ENCODE data around the gene SETD4.
A peak's percentile ranks its signal among the peaks of the same experiment; 100 is the strongest.

The SETD4 gene

DNA sequence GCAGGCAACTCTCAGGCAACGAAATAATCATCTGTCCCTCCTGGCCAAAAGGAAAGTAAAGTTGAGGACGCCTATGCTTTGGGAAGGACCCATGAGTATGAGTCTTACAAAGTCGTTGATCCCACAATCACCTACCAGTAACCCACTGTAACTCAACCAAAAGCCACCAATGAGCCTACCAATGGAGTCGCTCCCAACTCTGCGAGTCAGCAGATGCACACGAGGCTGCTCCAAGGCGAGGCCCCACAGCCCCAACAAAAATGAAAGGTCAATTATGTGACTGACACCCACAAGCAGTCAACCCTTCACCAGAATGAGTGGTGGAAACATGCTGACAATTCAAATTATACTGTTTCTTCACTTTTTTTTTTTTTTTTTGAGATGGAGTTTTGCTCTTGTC lies 12.0 kb downstream of the SETD4 start:
- DNase-seq (ENCODE audit: low read depth, low spot score) = no peak

DNA sequence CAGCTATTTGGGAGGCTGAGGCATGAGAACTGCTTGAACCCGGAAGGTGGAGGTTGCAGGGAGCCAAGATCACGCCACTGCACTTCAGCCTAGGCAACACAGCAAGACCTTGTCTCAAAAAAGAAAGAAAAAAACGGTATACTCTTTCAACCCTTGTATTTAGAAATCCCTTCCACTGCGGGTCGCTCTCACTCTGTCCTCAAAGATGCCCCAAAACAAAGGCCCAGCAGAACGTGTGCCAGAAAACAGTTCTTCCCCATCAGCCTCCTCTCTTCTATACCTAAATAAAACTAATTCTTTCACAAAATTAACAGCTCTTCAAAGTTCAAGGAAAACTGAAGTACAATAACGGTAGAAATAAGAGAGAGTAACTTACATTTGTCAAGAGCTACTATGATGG lies 13.2 kb downstream of the SETD4 start:
- DNase-seq (ENCODE audit: low read depth, low spot score) = no peak

DNA sequence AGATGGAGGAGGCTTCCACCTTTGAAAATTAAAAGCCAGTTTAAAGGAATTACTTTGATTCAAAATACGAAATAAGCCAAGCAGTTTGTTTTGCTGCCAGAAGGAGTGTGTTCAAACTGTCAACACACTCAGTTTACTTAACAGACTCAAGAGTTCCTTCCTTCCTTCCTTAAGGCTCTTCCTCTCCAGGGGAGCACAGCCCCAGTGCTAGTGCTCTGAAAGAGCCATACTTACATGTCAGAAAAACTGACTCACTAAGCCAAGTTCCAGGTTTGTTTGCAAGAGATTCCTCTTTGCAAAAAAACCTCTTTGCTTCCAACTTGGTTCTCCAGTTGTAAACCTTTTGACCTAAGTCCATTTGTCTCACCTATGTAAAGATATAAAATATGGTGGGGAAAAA lies 14.3 kb downstream of the SETD4 start:
- no peak for DNase-seq (ENCODE audit: low read depth, low spot score)

DNA sequence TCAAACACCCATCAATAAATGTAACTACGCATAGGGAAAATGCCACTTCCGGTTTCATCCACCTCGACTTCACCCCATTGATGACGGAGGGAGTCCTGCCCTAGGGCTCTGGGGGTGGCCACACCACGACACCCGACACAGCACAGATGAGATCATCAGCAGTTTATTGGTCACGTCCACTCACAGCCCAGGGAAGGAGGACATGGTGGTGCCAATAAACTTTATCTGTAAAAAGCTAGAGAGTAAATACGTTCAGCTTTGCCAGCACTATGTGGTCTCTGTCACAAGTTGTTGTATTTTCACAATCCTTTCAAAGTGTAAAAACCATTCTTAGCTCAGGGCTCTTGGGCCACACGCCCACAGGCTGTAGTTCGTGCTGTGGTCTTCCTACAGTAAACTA lies 16.3 kb downstream of the SETD4 start:
- no peak for DNase-seq (ENCODE audit: low read depth, low spot score)

DNA sequence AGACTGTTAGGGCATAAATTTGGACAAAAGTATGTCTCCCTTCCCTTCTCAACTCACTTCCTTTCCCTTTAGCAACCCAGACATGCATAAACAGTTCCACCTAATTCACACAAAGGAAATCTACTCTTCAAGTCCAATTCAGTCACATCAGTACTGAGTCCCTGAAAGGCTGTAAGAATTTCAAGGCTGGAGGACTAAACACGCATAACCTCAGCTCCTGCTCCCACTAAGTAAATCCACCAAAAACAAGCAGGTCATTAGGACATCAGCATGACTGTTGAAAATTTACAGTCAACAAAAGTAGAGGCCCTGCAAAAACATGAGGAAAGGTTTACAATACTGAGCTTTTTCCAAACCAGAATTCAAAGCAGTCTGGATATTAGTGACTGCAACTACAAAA lies 18.4 kb downstream of the SETD4 start:
- no peak for DNase-seq (ENCODE audit: low read depth, low spot score)

DNA sequence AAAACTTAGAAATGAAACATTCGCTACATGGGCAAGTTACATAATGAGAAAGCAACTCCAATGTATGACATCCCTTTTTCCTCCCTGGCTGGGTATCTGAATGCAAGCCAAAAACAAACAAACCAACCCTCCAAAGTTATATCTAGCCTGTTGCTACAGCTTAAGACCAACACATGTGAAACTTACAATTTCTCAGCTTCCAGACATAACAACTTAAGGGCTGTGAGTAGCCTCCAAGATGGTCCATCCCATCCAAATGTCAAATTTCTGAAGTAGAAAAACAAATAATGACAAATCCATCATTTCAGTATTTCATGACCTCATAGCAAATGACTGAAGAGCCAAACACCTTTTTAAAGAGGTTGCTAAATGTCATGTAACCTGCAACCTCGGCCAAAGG lies 19.9 kb downstream of the SETD4 start:
- no peak for DNase-seq (ENCODE audit: low read depth, low spot score)

DNA sequence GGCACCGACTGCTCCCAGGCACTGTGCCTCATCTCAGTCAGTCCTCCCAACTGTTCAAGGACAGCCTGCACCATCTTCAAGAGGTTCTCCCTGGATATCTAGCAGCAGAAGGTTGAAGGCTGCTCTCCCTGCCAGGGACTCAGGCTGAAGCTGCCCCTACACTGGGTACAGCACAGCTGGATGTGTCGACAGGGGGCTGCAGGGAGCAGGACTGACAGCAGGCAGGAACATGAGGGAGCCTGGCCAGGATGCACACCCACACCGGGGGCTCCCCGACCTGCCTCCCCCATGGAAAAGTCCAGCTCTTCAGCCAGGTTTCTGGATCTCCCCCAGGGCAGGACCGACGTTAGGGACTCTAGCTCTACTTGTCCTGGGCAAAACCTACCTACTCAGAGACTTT lies 20.5 kb downstream of the SETD4 start:
- DNase-seq (ENCODE audit: low read depth, low spot score) = no peak

DNA sequence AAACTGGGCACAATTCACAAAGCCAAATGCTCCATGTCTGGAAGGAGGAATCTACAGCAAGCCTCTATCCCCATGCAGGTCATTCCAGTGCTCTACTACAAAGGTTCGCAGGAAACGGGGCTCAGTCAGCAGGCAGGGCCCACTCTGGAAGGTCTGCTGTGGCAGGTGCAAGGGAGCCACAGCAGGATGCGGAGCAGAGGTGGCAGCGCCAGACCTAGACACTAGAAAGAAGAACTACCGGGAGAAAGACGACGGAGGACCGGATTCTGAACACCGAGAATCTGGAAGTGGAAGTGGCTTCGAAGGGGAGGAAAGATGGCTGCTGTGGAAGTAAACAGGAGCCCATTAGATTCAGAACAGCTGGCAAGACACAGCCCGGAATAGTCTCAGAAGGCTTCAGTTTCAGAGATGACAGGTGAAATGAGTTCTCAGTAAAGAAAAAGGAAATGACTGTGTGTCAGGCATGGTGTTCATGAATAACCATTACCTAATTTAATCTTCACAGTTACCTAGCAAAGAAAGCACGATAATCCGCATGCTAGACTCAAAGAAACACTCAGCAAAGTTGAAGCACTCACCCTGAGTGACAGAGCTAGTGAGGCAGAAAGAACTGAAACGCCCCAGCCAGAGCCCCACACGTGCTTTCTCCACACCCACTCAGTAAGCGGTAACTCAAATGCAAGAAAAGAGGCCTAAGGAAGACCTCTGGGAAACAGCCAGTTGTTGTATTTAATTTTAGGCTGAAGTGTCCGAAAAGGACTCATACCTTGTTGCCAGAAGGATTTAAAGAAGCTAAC lies 21.4 kb downstream of the SETD4 start:
- no peak for DNase-seq (ENCODE audit: low read depth, low spot score)

DNA sequence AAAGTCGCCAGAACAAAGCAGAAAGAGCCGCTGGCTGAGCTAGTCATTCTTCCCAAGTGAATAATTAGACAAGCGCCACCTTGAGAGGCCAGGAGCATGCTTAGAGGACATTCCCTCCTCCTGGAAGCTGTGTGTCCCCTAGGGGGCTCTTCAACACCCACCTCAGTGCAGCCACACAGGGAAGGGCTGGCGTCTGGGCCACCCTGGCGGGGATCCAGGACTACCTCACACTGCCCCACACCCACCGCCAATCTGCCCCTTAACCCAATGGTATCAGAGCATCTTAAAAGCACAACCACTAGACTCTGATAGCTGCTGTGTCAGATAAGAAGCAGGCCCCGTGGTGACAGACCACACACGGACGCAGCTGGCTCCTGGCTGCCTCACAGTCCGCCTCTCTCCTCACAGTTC lies 24.9 kb downstream of the SETD4 start:
- DNase-seq (ENCODE audit: low read depth, low spot score) = no peak

DNA sequence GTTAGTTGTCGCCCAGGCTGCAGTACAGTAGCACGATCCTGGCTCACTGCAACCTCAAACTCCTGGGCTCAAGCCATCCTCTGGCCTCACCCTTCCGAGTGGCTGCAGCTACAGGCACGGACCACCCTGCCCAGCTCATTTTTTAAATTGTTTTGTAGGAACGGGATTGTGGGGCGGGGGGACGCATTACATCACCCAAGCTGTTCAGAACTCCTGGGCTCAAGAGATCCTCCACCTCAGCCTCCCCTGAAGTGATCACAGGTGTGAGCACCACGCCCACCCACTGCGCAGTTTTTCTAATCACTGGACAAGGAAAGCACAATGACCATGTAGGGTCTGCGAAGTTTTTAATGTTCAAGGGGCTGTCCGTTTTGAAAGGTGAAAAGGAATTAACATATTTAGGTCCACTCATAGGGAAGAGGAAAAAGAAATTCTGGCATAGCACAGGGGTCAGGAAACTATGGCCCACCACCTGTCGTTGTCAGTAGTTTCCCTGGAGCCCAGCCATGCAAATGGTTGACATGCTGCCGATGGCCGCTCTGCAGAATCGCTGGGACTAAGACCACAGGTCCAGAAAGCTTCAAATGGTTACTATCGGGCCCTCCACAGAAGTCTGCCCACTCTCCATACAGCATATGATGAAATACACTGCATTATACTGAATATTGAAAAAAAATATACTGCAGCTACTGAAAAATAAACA lies 26.0 kb downstream of the SETD4 start:
- DNase-seq (ENCODE audit: low read depth, low spot score) = no peak

DNA sequence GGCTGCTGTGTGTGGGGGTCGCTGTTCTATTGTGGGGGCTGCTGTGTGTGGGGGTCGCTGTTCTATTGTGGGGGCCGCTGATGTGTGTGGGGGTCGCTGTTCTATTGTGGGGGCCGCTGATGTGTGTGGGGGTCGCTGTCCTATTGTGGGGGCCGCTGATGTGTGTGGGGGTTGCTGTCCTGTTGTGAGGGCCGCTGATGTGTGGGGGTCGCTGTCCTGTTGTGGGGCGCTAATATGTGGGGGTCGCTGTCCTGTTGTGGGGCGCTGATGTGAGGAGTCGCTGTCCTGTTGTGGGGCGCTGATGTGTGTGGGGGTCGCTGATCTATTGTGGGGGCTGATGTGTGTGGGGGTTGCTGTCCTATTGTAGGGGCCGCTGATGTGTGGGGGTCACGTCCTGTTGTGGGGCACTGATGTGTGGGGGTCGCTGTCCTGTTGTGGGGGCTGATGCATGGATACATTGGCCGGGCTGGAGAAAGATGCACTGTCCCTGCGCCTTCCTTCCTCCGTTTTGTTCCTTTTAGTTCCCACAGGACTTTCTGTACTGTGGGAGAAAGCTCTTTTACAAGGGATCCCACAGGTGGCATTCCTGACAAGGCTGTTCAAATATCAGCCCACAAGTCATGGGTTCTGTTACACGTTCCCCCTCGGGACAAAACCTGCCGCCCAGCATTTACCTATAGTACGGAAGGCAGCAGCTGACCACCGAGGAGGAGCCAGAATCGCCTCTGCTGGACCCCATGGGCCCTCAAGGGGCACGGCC lies 27.5 kb downstream of the SETD4 start:
- no peak for DNase-seq (ENCODE audit: low read depth, low spot score)

DNA sequence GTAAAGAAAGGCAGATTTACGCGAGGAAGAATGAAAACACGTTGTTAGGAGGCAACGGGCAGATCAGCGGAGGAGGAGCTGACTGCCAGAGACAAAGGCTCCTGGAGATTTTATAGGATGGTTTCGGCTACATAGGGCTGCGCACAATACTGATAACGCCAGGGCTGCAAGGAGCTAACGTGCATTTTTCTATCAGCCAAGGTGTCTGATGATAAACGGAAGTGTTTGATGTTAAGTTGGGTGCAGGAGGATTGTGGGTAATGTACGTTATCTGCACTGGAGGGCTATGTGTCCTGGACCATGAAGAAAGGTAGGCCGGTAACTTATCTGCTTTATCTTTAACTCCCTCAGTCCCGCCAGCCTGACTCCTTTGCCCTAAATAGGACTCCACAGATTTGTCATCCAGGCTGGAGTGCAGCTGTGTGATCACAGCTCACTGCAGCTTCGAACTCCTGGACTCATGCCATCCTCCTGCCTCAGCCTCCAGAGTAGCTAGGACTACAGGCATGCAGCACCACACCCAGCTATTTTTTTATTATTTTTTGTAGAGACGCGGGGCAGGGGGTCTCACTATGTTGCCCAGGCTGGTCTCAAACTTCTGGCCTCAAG lies 29.6 kb downstream of the SETD4 start:
- DNase-seq (ENCODE audit: low read depth, low spot score) = no peak

DNA sequence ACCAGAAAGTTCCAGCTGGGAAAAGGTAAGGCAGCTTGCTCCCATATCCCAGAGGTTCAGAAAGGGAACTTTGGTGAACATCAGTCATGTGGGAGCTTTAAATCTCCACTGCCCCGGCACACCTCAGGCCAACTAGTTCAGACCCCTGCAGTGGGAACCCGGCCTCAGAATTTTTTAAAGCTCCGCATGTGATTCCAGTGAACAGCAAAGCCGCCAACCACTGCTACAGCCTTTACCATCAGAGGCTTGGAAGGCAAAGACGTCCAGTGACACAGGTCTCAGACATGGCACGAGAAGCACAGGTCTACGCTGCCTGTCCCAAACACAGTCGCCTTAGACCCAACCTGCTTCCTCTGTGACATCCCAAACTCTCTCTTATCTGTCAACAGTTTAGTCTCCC lies 31.0 kb downstream of the SETD4 start:
- DNase-seq (ENCODE audit: low read depth, low spot score) = no peak

DNA sequence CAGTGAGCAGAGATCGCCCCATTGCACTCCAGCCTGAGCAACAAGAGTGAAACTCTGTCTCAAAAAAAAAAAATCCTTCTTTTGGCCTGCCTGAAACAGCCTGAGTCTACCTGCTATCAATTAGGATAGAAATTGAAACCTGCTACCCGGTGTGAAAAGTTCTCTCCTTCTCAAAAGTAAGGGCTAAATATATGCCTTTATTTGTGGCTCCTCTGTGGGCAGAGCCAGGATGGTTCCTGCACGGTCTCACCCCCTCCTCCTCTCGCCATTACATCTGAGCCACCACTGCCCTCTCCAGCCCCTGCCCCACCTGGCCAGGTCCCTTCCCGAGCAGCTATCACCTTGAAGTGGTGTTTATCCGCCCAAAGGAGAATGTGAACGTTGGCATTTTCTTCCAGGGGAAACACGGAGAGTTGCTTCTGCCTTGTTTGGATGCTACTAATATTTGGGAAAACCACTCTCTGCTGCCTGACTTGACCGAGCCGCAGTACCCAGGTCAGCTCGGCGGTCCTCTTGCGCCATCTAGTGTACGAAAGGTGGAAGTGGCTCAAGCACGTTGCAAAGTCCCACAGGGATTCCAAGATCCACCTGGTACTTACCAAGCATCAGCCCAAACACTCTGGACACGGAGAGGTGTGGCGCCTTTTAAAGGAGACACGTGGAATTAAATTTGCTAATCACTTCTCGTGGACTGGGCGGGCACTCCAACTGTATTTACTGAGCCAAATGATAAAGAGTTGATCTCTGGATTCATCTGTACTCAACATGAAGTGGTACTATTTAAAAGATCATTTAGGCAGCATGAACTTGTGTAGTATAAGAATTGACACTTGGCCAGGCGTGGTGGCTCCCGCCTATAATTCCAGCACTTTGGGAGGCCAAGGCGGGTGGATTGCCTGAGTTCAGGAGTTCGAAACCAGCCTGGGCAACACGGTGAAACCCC lies 31.9 kb downstream of the SETD4 start:
- peak; percentile 29 for DNase-seq (ENCODE audit: low read depth, low spot score)

DNA sequence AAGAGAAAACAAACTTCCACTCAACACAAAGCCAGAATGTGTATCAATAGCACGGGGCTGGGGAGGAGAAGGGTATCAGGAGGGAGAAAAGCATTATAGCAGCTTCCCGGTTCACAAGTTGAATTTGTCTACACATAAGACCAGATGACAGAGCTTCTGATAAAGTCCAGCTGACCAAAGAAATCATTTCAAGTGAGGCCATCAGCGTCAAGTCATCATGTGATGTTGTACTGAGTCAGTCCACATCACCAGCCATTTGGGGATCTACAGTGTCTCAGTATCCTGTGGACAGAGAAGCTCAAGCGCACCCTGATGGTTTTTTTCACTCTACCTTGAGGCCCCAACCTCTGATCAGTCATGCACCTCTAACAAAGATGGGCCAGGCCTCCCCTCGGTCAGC lies 33.0 kb downstream of the SETD4 start:
- DNase-seq (ENCODE audit: low read depth, low spot score) = no peak

DNA sequence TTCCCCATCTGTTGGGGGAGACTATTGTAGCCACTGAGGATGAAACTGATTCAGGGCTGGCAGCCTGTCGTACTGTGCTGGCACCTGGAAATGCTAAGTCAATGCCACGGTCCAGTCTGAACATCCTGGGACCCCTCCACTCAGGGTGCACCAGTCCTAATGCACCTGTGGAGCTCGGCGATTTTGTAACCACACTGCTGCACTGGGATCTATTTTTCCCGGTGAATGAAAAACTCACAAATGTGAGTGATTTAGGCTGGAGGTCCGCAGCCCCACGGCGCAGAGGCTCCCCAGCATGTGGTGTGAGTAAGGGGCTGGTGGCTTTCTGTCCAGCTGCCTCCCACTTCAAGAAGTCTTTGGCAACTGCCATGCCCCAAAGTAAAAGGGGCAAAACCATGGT lies 35.5 kb downstream of the SETD4 start:
- no peak for DNase-seq (ENCODE audit: low read depth, low spot score)

DNA sequence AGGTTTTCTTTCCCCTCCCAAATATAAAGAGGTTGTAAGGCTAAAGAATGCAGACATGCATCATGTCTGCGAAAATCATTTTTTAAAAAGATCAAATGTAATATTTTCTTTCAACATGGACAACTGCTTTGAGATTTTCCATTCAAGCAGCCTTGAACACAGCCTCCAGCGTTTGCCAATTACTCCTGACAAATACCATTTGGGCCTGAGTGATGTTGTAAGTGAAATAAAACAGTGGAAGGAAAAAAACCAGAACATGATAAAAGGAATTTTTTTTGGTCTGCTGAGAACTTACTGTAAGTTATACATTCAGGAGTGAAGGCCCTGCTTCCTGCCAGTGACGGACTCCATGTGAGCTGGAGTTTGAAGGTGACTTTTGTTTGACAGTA lies 37.2 kb downstream of the SETD4 start:
- DNase-seq (ENCODE audit: low read depth, low spot score) = no peak

DNA sequence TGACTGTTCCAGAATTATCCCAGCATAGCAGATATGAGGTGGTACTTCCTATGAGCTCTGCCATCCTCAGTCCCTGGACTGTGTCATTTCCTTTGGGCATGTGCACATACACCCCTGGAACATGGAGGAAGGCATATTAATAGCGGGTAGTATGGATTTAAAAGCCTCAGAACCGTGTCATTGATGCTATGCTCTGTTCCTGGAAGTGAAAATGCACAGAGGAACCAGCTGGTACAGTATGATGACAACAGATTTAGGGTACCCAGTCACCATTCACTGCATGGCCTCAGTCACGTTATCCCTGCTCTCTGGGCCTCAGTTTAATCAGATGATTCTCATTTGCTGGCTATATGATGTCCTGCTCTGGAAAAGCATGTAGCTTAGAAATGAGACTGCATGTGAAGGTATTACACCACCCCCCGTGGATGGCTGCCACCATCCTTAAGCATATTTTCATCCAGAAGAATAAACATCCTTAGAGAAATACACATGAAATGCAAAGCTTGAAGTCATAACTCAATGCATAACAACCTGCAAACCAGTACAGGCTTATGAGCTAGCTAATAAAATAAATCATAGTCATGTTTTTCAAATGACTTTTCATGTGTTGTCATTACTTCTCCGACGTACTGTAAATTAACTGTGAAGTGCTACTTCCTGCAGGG lies 37.8 kb downstream of the SETD4 start:
- no peak for DNase-seq (ENCODE audit: low read depth, low spot score)

DNA sequence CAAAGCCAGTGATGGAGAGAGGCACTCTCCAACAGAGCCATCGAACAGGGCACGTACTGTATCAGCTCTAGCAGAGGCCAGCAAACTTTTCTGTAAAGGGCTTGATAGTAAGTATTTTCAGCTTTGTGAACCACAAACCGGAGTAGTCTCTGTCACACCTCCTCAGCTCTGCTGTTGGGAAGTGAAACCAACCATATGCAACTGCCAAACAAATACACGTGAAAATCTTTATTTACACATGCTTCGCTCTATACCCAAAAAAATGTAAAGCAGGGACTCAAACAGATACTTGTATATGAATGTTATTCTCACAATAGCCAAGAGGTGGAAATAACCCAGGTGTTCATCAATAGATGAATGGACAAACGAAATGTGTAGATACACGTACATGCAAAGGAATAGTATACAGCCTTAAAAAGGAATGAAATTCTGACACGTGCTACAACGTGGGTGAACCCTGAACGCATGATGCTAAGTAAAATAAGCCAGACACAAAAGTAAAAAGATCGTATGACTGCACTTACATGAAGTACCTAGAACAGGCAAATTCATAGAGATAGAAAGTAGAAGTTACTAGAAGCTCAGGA lies 39.0 kb downstream of the SETD4 start:
- DNase-seq (ENCODE audit: low read depth, low spot score) = no peak

DNA sequence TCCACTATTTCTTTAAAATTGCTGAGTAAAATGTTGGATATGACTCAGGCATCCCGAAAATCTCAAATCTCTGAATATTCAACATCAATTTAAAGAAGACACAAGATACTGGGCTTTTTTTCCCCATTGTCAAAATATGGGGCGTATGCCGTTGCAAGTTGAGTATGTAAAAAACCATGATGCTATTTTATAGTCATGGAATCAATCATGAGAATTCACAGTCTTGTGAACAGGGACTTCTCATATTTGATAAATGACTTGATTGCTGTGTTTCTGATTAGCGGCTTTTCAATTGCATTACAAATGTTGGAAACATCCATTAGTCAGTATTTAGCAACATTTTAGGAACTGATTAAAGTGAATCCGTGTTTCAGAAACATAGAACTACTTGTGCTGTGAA lies 45.3 kb downstream of the SETD4 start:
- DNase-seq (ENCODE audit: low read depth, low spot score) = no peak
